ENCODE results near the gene LAMA2.
"Not testable (repeated sequence)": the region's sequence is repeated elsewhere in the genome, so short reads cannot be mapped to it uniquely, and the experiment has no call there.

Gene LAMA2

DNA sequence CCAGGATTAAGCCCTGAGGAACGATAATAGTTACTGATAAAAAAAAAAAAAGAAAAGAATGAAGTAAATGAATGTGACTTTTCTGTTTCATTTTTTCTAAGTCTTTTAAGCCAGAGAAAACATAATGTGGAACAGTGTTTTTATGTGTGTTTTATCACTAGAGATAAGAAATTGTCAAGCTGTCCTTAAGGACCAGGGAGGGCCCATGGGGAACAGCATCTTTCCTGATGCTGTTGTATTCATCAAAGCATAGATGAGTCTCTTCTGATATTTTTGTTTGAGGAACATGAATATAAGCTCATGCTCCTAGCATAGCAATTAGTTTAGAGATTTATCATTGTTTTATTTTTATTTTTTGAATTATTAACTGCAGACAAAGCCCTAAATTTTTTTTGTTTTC, 150.2 kb downstream of the LAMA2 start:
- TF ChIP-seq ARNT (IDR thresholded peaks at IDR 0.05): no peak
- TF ChIP-seq FOXM1 (IDR thresholded peaks at IDR 0.05; ENCODE audit: borderline replicate concordance): no peak
- TF ChIP-seq BHLHE40 (IDR thresholded peaks at IDR 0.05; ENCODE audit: borderline replicate concordance): no peak
- no peak for TF ChIP-seq ELF4 (IDR thresholded peaks at IDR 0.05)
- no peak for TF ChIP-seq FOXA1 (IDR thresholded peaks at IDR 0.05)
- TF ChIP-seq SP1 (IDR thresholded peaks at IDR 0.05): no peak
- no peak for TF ChIP-seq HDGF (IDR thresholded peaks at IDR 0.05; ENCODE audit: borderline replicate concordance)
- no peak for TF ChIP-seq FOXK2 (IDR thresholded peaks at IDR 0.05)
- POLR2A ChIA-PET: no interaction called here
- DNase-seq (ENCODE audit: extremely low spot score): no peak
- CTCF ChIA-PET: no interaction called here

DNA sequence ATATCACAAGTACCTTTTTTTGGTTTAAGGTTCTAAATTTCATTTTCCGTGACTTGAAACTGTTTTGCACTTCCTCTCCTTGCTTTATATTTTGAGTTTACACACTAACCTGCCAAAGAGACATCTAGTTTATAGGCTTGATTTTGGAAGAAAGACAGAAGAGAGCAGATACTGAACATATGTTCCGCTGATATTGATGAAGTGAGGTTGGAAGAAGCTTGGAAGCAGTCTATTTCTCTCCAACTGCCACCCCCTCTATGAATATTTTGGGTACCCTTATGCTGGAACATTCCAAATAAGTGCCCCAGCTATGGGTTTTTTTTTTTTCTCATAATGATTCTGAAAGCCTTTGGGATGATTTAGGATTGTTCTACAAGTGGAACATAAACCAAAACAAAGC, 150.6 kb downstream of the LAMA2 start:
- POLR2A ChIA-PET: no interaction called here
- TF ChIP-seq BHLHE40 (IDR thresholded peaks at IDR 0.05; ENCODE audit: borderline replicate concordance) (no peak), L3MBTL2 (conservative IDR thresholded peaks at IDR 0.05) (no peak), FOXK2 (IDR thresholded peaks at IDR 0.05) (no peak), NFRKB (IDR thresholded peaks at IDR 0.05) (no peak), SP1 (IDR thresholded peaks at IDR 0.05) (no peak)
- no peak for DNase-seq (ENCODE audit: extremely low spot score)
- CTCF ChIA-PET: no interaction called here

DNA sequence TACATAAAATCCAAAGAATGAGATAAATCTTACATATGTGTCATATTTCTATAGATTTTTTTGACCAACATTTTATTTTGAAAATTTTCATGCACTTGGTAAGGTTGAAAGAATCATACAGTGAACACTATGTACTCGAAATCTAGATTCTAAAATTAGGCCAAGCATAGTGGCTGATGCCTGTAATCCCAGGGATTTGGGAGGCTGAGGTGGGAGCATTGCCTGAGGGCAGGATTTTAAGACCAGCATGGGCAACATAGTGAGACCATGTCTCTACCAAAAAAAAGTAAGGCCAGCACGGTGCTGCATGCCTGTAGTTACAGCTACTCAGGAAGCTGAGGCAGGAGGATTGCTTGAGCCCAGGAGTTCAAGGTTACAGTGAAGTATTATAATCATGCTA, 158.6 kb downstream of the LAMA2 start:
- no peak for TF ChIP-seq ZNF384 (IDR thresholded peaks at IDR 0.05)
- DNase-seq (ENCODE audit: extremely low spot score): no peak
- CTCF ChIA-PET: no interaction called here
- POLR2A ChIA-PET: no interaction called here

DNA sequence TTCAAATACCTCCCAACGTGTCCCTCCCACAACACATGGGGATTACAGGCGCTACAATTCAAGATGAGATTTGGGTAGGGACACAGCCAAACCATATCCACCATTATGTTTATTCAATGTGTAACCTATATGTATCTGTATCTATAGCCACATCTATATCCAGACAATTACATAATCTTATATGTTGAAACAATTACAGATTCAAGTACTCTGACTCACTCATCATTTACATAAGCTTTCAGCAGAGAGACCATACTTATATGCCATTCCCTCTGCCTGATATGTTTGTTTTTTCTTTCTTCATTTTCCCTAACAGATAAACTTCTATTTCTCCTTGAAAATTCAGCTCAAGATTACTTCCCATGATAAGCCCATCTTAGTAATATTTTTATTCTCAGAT, 163.6 kb downstream of the LAMA2 start:
- ChIA-PET CTCF (no interaction called here), POLR2A (no interaction called here)
- no peak for DNase-seq (ENCODE audit: extremely low spot score)
- TF ChIP-seq NFRKB (IDR thresholded peaks at IDR 0.05) (no peak), FOXM1 (IDR thresholded peaks at IDR 0.05; ENCODE audit: borderline replicate concordance) (no peak), TARDBP (IDR thresholded peaks at IDR 0.05) (no peak), ZNF384 (IDR thresholded peaks at IDR 0.05) (no peak), ELF4 (IDR thresholded peaks at IDR 0.05) (no peak), LEF1 (IDR thresholded peaks at IDR 0.05; ENCODE audit: borderline replicate concordance) (no peak), BHLHE40 (IDR thresholded peaks at IDR 0.05; ENCODE audit: borderline replicate concordance) (no peak), L3MBTL2 (conservative IDR thresholded peaks at IDR 0.05) (no peak), ARNT (IDR thresholded peaks at IDR 0.05) (no peak), HDGF (IDR thresholded peaks at IDR 0.05; ENCODE audit: borderline replicate concordance) (no peak)
- TF ChIP-seq, protein P1, sequence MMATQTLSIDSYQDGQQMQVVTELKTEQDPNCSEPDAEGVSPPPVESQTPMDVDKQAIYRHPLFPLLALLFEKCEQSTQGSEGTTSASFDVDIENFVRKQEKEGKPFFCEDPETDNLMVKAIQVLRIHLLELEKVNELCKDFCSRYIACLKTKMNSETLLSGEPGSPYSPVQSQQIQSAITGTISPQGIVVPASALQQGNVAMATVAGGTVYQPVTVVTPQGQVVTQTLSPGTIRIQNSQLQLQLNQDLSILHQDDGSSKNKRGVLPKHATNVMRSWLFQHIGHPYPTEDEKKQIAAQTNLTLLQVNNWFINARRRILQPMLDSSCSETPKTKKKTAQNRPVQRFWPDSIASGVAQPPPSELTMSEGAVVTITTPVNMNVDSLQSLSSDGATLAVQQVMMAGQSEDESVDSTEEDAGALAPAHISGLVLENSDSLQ (IDR thresholded peaks at IDR 0.05): no peak

DNA sequence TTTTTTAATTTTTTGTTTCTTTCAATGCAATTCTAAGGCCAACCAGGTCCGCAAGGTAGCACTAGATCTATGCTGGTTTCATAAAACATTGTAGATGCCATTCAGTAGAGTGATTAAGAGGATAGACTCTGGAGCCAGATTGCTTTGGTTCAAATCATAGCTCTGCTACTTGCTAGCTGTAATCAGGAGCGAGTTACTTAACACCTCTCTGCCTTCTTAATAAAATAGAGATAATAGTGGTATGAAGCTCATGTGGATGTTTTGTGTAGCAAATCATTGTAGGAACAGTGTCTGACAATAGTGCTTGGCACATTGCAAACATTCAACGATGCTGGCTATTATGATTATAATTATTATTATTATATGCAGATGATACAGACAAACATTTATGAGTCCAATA, 164.9 kb downstream of the LAMA2 start:
- ChIA-PET CTCF (no interaction called here), POLR2A (no interaction called here)
- DNase-seq (ENCODE audit: extremely low spot score): no peak
- TF ChIP-seq SUZ12 (IDR thresholded peaks at IDR 0.05) (no peak), BHLHE40 (IDR thresholded peaks at IDR 0.05; ENCODE audit: borderline replicate concordance) (no peak)

DNA sequence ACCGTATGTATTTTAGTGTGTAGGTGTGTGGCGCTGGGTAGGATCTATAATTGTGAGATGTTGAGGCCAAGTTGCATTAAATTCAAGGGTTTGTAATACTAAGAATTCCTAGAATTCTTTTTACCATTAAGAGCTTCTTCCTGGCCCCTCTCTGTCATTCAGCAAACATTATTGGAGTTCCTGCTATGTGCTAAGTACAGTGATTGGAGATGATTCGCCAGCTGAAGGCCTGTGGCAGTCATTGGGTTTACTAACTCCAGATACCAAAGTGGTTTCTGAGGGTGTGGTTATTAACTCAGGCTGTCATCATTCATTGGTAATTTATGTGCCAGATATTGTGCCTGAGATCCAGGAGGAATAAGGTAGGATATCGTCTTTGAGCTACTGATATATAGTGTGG, 167.1 kb downstream of the LAMA2 start:
- no peak for DNase-seq (ENCODE audit: extremely low spot score)
- CTCF ChIA-PET: no interaction called here
- TF ChIP-seq FOXA1 (IDR thresholded peaks at IDR 0.05) (no peak), BHLHE40 (IDR thresholded peaks at IDR 0.05; ENCODE audit: borderline replicate concordance) (no peak), SUZ12 (IDR thresholded peaks at IDR 0.05) (no peak), CTBP1 (IDR thresholded peaks at IDR 0.05; ENCODE audit: borderline replicate concordance) (no peak), ZNF384 (IDR thresholded peaks at IDR 0.05) (no peak), NFRKB (IDR thresholded peaks at IDR 0.05) (no peak), ARNT (IDR thresholded peaks at IDR 0.05) (no peak), FOXK2 (IDR thresholded peaks at IDR 0.05) (no peak), L3MBTL2 (conservative IDR thresholded peaks at IDR 0.05) (no peak), ELF4 (IDR thresholded peaks at IDR 0.05) (no peak), HDGF (IDR thresholded peaks at IDR 0.05; ENCODE audit: borderline replicate concordance) (no peak)
- POLR2A ChIA-PET: no interaction called here

DNA sequence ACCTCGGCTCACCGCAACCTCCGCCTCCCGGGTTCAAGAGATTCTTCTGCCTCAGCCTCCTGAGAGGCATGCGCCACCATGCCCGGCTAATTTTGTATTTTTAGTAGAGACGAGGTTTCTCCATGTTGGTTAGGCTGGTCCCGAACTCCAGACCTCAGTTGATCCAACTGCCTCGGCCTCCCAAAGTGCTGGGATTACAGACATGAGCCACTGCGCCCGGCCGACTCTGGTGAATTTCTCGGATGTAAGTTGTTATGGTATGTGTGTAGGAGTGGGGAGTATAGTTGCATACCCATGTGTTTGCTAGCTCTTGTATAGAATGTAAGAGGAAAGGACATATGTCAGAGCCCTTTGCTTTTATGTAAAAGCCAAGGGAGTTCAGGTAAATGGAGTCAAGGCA, 170.2 kb downstream of the LAMA2 start:
- DNase-seq (ENCODE audit: extremely low spot score); CTCF ChIA-PET; POLR2A ChIA-PET: not testable (repeated sequence)

DNA sequence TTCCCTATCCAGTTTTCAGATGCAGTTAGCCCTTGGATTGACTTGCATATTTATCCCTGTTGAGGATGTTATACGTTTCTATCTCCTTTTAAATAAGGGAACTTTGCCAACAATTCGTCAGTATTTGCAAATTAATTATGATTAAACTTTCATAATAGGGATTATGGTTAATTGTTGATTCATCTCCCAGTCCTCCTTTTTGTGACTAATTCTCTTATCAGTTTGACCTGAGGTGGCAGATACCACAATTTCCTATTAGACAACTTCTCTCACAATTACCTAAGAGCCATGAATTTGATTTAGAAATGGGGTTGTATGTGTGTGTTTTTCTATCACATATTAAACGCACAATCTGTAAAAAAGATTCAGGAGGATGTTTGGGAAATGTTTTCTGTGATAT, 172.9 kb downstream of the LAMA2 start:
- CTCF ChIA-PET: no interaction called here
- POLR2A ChIA-PET: no interaction called here
- DNase-seq (ENCODE audit: extremely low spot score): no peak
- TF ChIP-seq, protein P1 (IDR thresholded peaks at IDR 0.05): no peak
- TF ChIP-seq ARNT (IDR thresholded peaks at IDR 0.05) (no peak), CTBP1 (IDR thresholded peaks at IDR 0.05; ENCODE audit: borderline replicate concordance) (no peak), HDGF (IDR thresholded peaks at IDR 0.05; ENCODE audit: borderline replicate concordance) (no peak), FOXM1 (IDR thresholded peaks at IDR 0.05; ENCODE audit: borderline replicate concordance) (no peak), ELF4 (IDR thresholded peaks at IDR 0.05) (no peak), ZNF384 (IDR thresholded peaks at IDR 0.05) (no peak), SP1 (IDR thresholded peaks at IDR 0.05) (no peak), SUZ12 (IDR thresholded peaks at IDR 0.05) (no peak), BHLHE40 (IDR thresholded peaks at IDR 0.05; ENCODE audit: borderline replicate concordance) (no peak)

DNA sequence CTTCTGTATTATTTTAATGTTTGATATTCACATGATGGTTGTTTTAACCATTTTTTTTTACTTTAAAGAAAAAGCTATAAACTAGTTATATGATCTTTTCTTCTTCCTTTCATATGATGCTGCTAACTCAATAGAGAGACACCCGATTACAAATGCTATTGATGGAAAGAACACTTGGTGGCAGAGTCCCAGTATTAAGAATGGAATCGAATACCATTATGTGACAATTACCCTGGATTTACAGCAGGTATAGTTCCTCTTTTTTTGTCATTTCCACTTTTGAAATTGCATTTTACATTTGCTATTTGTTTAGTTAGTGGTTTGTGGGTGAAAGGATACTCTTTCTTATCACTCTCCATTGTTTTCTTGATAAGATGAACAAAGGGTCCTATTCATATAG, 176.7 kb downstream of the LAMA2 start:
- ChIA-PET POLR2A (no interaction called here), CTCF (no interaction called here)
- no peak for DNase-seq (ENCODE audit: extremely low spot score)
- TF ChIP-seq NFRKB (IDR thresholded peaks at IDR 0.05) (no peak), FOXA1 (IDR thresholded peaks at IDR 0.05) (no peak), TARDBP (IDR thresholded peaks at IDR 0.05) (no peak), ZNF384 (IDR thresholded peaks at IDR 0.05) (no peak), L3MBTL2 (conservative IDR thresholded peaks at IDR 0.05) (no peak), CTBP1 (IDR thresholded peaks at IDR 0.05; ENCODE audit: borderline replicate concordance) (no peak)
